Activated naive CD8-positive, alpha-beta T cell treated with anti-CD3 and anti-CD28 coated beads, Interleukin-2, amount 10 ng/mL, durations not matched to agents 7 days and 5 days (primary cell): ENCODE data around the gene DOCK8. TPM values are rescaled to one million over a fixed set of nuclear protein-coding genes. Genes with fewer than 3 reads are reported as not detected.
"Not testable (repeated sequence)": the region's sequence is repeated elsewhere in the genome, so short reads cannot be mapped to it uniquely, and the experiment has no call there.

Source experiments
- ATAC-seq: fragments of 150-1000 bp; cut with Tn5 transposase; one replicate; pipeline ENCODE4 v1.10.0; 2021; ENCODE audit warnings: low read depth, moderate library complexity
- POLR2A ChIA-PET: fragments of 350-600 bp; sonication (Branson Sonifier 250); formaldehyde crosslinking; loops from one replicate; lab custom pipeline; 2021; ENCODE audit warnings: antibody characterized with exemption; lab: Charles Lee
- DNase-seq: peaks from one replicate; pipeline ENCODE4 v3.0.0; 2021
- H3K27ac Mint-ChIP-seq: one replicate; pipeline ENCODE4 v1.8.0; 2022; ENCODE audit warnings: mild to moderate bottlenecking, mixed read lengths
- H3K27me3 Mint-ChIP-seq: one replicate; pipeline ENCODE4 v1.8.0; 2022; ENCODE audit warnings: mild to moderate bottlenecking, moderate library complexity, mixed read lengths
- H3K36me3 Mint-ChIP-seq: one replicate; pipeline ENCODE4 v1.8.0; 2021; ENCODE audit warnings: mild to moderate bottlenecking, mixed read lengths
- H3K4me1 Mint-ChIP-seq: one replicate; pipeline ENCODE4 v1.8.0; 2021; ENCODE audit warnings: mixed read lengths
- H3K4me3 Mint-ChIP-seq: one replicate; pipeline ENCODE4 v1.8.0; 2022; ENCODE audit warnings: mild to moderate bottlenecking, moderate library complexity, mixed read lengths
- H3K9me3 Mint-ChIP-seq: one replicate; pipeline ENCODE4 v1.8.0; 2021; ENCODE audit warnings: mixed read lengths
- total RNA-seq, 2 experiments: library from RNA; stranded (reverse); gene quantifications; one replicate each; pipeline ENCODE4 v1.2.3, GENCODE V29; 2021

DOCK8 gene
- total RNA-seq, 2 experiments from 2014 or later, result 318 to 319 TPM

GRCh38 chr9:215631-216155 lies 1.0 kb downstream of the DOCK8 start:
- Mint-ChIP-seq H3K27ac (peak overlapping the region; percentile 88), H3K4me3 (peak overlapping the region; percentile 87), H3K36me3 (peaks cover 25% of the 10 kb centered on the region), H3K4me1 (peaks cover 26% of the 10 kb centered on the region), H3K27me3 (no peaks in the 10 kb centered on the region), H3K9me3 (no peaks in the 10 kb centered on the region)
- POLR2A ChIA-PET, result interaction anchor here (0.7 to 4.3 kb wide), 17 partner anchors 9 to 88 kb away, joined by 3 to 129 read pairs (median 7); no protein-coding TSS in a partner anchor
- no peak for ATAC-seq
- no peak for DNase-seq

- Mint-ChIP-seq H3K27ac (peak overlapping the region; percentile 27), H3K36me3 (peaks cover 25% of the 10 kb centered on the region), H3K27me3 (no peaks in the 10 kb centered on the region), H3K9me3 (no peaks in the 10 kb centered on the region), H3K4me3 (peak overlapping the region; percentile 87), H3K4me1 (peaks cover 29% of the 10 kb centered on the region)
- DNase-seq (no peak), ATAC-seq (no peak)
- POLR2A ChIA-PET, result interaction anchor here (0.9 to 4.3 kb wide), 7 partner anchors 11 to 87 kb away, joined by 3 to 129 read pairs (median 13); no protein-coding TSS in a partner anchor
These were observed 2.2 kb downstream of the DOCK8 start for GRCh38 chr9:216866-217265.

- Mint-ChIP-seq H3K4me1 (peaks cover 40% of the 10 kb centered on the region), H3K4me3 (peak overlapping the region; percentile 34), H3K27me3 (no peaks in the 10 kb centered on the region), H3K27ac (no peak overlapping the region), H3K9me3 (no peaks in the 10 kb centered on the region), H3K36me3 (peaks cover 25% of the 10 kb centered on the region)
- ATAC-seq (no peak), DNase-seq (no peak)
- POLR2A ChIA-PET, result interaction anchor here (3.5 to 4.3 kb wide), 3 partner anchors 10 to 63 kb away, joined by 11 to 129 read pairs (median 40); no protein-coding TSS in a partner anchor
These were observed 3.3 kb downstream of the DOCK8 start for GRCh38 chr9:217950-218349.

- POLR2A ChIA-PET, result interaction anchor here (0.6 to 8.6 kb wide), 2 partner anchors 8 to 55 kb away, joined by 3 to 104 read pairs; no protein-coding TSS in a partner anchor
- not testable (repeated sequence) for H3K27ac Mint-ChIP-seq, ATAC-seq, DNase-seq, H3K27me3 Mint-ChIP-seq, H3K4me3 Mint-ChIP-seq, H3K9me3 Mint-ChIP-seq
- Mint-ChIP-seq H3K36me3 (peaks cover 29% of the 10 kb centered on the region), H3K4me1 (peaks cover 44% of the 10 kb centered on the region)
These were observed 4.4 kb downstream of the DOCK8 start for GRCh38 chr9:219036-219435.

- DNase-seq (no peak), ATAC-seq (no peak)
- Mint-ChIP-seq H3K4me1 (peaks cover 44% of the 10 kb centered on the region), H3K4me3 (no peak overlapping the region), H3K27ac (peak overlapping the region; percentile 43), H3K27me3 (no peaks in the 10 kb centered on the region), H3K36me3 (peaks cover 34% of the 10 kb centered on the region), H3K9me3 (no peaks in the 10 kb centered on the region)
- POLR2A ChIA-PET, result interaction anchor here (0.6 to 8.6 kb wide), 6 partner anchors 9 to 60 kb away, joined by 3 to 104 read pairs (median 6); no protein-coding TSS in a partner anchor
These were observed 5.2 kb downstream of the DOCK8 start for GRCh38 chr9:219670-220365.

- Mint-ChIP-seq H3K27ac (peak overlapping the region; percentile 80), H3K9me3 (no peaks in the 10 kb centered on the region), H3K36me3 (peaks cover 25% of the 10 kb centered on the region), H3K4me1 (peaks cover 32% of the 10 kb centered on the region), H3K4me3 (peak overlapping the region; percentile 64), H3K27me3 (no peaks in the 10 kb centered on the region)
- no peak for DNase-seq
- POLR2A ChIA-PET, result interaction anchor here (1.0 to 8.6 kb wide), 8 partner anchors 15 to 112 kb away, joined by 3 to 104 read pairs (median 4); no protein-coding TSS in a partner anchor
- ATAC-seq, result peak; percentile 55
These were observed 7.5 kb downstream of the DOCK8 start for GRCh38 chr9:221989-222776.

- Mint-ChIP-seq H3K27ac (peak overlapping the region; percentile 80), H3K36me3 (peaks cover 27% of the 10 kb centered on the region), H3K27me3 (no peaks in the 10 kb centered on the region), H3K4me3 (peak overlapping the region; percentile 64), H3K4me1 (peaks cover 32% of the 10 kb centered on the region), H3K9me3 (no peaks in the 10 kb centered on the region)
- DNase-seq (no peak), ATAC-seq (no peak)
- POLR2A ChIA-PET, result interaction anchor here (1.2 to 8.6 kb wide), 5 partner anchors 8 to 57 kb away, joined by 3 to 104 read pairs (median 12); partner anchors contain the start of gene DOCK8
These were observed 8.5 kb downstream of the DOCK8 start for GRCh38 chr9:223152-223551.

- H3K9me3 Mint-ChIP-seq, result no peaks in the 10 kb centered on the region
- H3K36me3 Mint-ChIP-seq, result peaks cover 28% of the 10 kb centered on the region
- no peak overlapping the region for H3K4me3 Mint-ChIP-seq
- H3K27ac Mint-ChIP-seq, result peak overlapping the region; percentile 62
- POLR2A ChIA-PET, result interaction anchor here (1.2 to 8.6 kb wide), 4 partner anchors 9 to 63 kb away, joined by 3 to 104 read pairs (median 19); partner anchors contain the start of gene DOCK8
- no peaks in the 10 kb centered on the region for H3K27me3 Mint-ChIP-seq
- DNase-seq, result no peak
- H3K4me1 Mint-ChIP-seq, result peaks cover 30% of the 10 kb centered on the region
- no peak for ATAC-seq
These were observed 9.4 kb downstream of the DOCK8 start for GRCh38 chr9:224026-224425.

GRCh38 chr9:224582-225520 lies 10.2 kb downstream of the DOCK8 start:
- Mint-ChIP-seq H3K9me3 (peaks cover 2% of the 10 kb centered on the region), H3K27ac (peak overlapping the region; percentile 62), H3K36me3 (peaks cover 34% of the 10 kb centered on the region), H3K27me3 (no peaks in the 10 kb centered on the region), H3K4me1 (peaks cover 28% of the 10 kb centered on the region), H3K4me3 (no peak overlapping the region)
- DNase-seq (no peak), ATAC-seq (peak; percentile 51)
- POLR2A ChIA-PET, result interaction anchor here (0.5 to 8.6 kb wide), 5 partner anchors 10 to 62 kb away, joined by 3 to 104 read pairs (median 12); partner anchors contain the start of gene DOCK8

GRCh38 chr9:227860-228259 lies 13.2 kb downstream of the DOCK8 start:
- peaks cover 2% of the 10 kb centered on the region for H3K9me3 Mint-ChIP-seq
- no peak overlapping the region for H3K4me3 Mint-ChIP-seq
- peaks cover 13% of the 10 kb centered on the region for H3K4me1 Mint-ChIP-seq
- ATAC-seq (no peak), DNase-seq (no peak)
- no peak overlapping the region for H3K27ac Mint-ChIP-seq
- H3K36me3 Mint-ChIP-seq, result peaks cover 41% of the 10 kb centered on the region
- H3K27me3 Mint-ChIP-seq, result no peaks in the 10 kb centered on the region
- POLR2A ChIA-PET, result interaction anchor here (2.1 to 2.8 kb wide), 2 partner anchors 9 to 12 kb away, joined by 6 to 11 read pairs; partner anchors contain the start of gene DOCK8

- H3K36me3 Mint-ChIP-seq, result peaks cover 42% of the 10 kb centered on the region
- no peaks in the 10 kb centered on the region for H3K27me3 Mint-ChIP-seq
- DNase-seq (no peak), ATAC-seq (no peak)
- peaks cover 6% of the 10 kb centered on the region for H3K9me3 Mint-ChIP-seq
- H3K4me3 Mint-ChIP-seq, result no peak overlapping the region
- peaks cover 14% of the 10 kb centered on the region for H3K4me1 Mint-ChIP-seq
- H3K27ac Mint-ChIP-seq, result no peak overlapping the region
- POLR2A ChIA-PET, result interaction anchor here (0.9 to 2.8 kb wide), 5 partner anchors 8 to 49 kb away, joined by 3 to 11 read pairs (median 4); partner anchors contain the start of gene DOCK8
These were observed 14.4 kb downstream of the DOCK8 start for GRCh38 chr9:228929-229695.
